ENCODE data around the gene TELO2.
A peak's percentile ranks its signal among the peaks of the same experiment; 100 is the strongest.

Gene TELO2

DNA sequence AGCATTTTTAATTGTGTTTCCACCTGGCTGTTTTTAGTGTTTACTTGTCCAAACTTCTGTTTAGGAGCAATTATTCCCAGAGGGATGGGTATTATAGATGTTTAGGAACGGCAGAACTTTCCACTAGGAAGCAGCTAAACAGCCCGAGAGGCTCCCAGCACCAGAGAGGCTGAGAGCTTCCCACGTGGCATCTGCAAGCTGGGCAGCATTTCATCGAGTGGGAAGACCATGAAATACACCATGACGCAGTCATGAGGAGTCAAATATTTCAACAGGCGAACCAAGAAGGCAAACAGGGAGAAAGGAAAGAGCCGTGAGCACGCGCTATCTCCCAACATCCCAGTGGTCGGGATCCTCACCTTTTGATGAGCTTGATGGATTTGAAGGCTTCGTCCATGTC, 64.4 kb downstream of the TELO2 start:
- peaks cover 14% of the 10 kb centered on the region for H3K4me1 Mint-ChIP-seq (ENCODE audit: low read depth)
- no peak overlapping the region for H3K4me3 Mint-ChIP-seq
- no peaks in the 10 kb centered on the region for H3K27me3 Mint-ChIP-seq (ENCODE audit: low read depth)
- H3K36me3 Mint-ChIP-seq (ENCODE audit: low read depth): peaks cover 26% of the 10 kb centered on the region
- no peak for DNase-seq (ENCODE audit: low spot score)
- H3K9me3 Mint-ChIP-seq: no peaks in the 10 kb centered on the region
- no peak overlapping the region for H3K27ac Mint-ChIP-seq

GRCh38 chr16:1559446-1559975, 66.4 kb downstream of the TELO2 start:
- H3K9me3 Mint-ChIP-seq: no peaks in the 10 kb centered on the region
- H3K4me3 Mint-ChIP-seq: peak overlapping the region; percentile 12
- H3K36me3 Mint-ChIP-seq (ENCODE audit: low read depth): peaks cover 16% of the 10 kb centered on the region
- peaks cover 14% of the 10 kb centered on the region for H3K4me1 Mint-ChIP-seq (ENCODE audit: low read depth)
- DNase-seq (ENCODE audit: low spot score): no peak
- H3K27me3 Mint-ChIP-seq (ENCODE audit: low read depth): no peaks in the 10 kb centered on the region
- peak overlapping the region; percentile 59 for H3K27ac Mint-ChIP-seq

Data from T-helper 2 cell treated with Interferon-gamma antibody and Interleukin-4, amounts not matched to agents 5 μg/mL and 100 μg/mL, for 36 hours (primary cell).